ENCODE results near the gene C1QTNF6.

Gene C1QTNF6

DNA sequence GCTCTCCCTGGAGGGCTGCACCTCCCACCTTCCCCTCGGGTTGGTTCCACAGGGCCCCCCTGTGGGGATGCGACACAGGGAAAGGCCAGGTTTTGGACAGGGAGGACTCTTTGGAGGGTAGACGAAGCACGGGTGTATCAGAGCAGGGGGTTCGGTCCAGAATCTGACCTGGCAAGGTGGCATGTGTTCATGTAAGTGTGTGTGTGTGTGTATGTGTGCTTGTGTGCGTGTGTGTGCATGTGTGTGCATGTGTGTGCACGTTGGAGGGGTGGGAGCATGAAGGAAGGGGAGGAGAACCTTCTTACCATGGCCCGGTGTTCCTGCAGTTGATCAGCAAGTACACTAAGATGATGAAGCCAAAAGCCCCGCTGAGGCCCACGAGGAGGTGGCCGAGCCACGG lies 53.0 kb downstream of the C1QTNF6 start:
- TF ChIP-seq, protein P1, sequence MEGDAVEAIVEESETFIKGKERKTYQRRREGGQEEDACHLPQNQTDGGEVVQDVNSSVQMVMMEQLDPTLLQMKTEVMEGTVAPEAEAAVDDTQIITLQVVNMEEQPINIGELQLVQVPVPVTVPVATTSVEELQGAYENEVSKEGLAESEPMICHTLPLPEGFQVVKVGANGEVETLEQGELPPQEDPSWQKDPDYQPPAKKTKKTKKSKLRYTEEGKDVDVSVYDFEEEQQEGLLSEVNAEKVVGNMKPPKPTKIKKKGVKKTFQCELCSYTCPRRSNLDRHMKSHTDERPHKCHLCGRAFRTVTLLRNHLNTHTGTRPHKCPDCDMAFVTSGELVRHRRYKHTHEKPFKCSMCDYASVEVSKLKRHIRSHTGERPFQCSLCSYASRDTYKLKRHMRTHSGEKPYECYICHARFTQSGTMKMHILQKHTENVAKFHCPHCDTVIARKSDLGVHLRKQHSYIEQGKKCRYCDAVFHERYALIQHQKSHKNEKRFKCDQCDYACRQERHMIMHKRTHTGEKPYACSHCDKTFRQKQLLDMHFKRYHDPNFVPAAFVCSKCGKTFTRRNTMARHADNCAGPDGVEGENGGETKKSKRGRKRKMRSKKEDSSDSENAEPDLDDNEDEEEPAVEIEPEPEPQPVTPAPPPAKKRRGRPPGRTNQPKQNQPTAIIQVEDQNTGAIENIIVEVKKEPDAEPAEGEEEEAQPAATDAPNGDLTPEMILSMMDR (IDR thresholded peaks at IDR 0.05; ENCODE audit: low read depth, low read length, missing control alignments): no peak
- DNase-seq: no peak
- H3K27ac ChIP-seq: no peak overlapping the region

DNA sequence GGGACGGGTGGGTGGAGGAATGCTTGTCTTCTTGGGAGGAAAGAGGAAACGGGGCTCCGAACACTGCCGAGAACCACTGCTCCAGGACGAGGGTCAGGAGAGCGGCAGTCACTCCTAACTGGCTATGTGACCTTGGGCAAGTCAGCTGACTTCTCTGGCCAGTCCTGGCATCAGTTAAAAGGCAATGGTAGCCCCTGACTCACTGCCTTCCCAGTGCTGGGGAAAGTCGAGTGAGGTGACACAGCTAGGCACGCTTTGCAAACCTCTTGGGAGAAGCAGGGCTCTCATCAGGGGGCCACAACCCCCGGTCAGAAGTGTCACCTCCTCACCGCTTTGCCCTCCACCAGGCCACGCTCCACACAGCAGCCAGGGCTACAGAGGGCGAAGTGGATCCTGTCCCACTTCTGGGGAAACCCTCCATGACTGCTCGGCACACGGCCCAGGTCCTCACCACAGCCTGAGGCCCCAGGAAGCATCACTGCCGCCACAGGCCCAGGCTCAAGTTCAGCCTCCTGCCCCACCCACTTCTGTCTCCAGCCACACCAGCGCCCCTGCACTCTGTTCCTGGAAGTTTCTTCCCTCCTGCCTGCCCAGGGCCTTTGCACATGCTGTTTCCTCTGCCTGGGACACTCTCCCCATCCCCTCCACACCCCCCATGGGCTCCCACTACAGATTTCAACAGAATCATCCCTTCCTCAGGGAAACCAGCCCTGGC lies 54.6 kb downstream of the C1QTNF6 start:
- H3K27me3 ChIP-seq (replicated peaks): no peaks in the 10 kb centered on the region
- DNase-seq: no peak
- in situ Hi-C loops (cut with HindIII; ENCODE audit: low pct_ligation_motif_present, low sequenced_read_pairs): no loop called here
- TF ChIP-seq, protein P1 (IDR thresholded peaks at IDR 0.05; ENCODE audit: low read depth, low read length, missing control alignments): no peak
- no peaks in the 10 kb centered on the region for H3K36me3 ChIP-seq (replicated peaks)
- H3K4me3 ChIP-seq (ENCODE audit: low read depth, low read length): no peak overlapping the region
- H3K27ac ChIP-seq: no peak overlapping the region

More for the DNA sequence above, 53.0 kb downstream of the C1QTNF6 start:
- Histone ChIP-seq H3K4me3 (ENCODE audit: low read depth, low read length) (no peak overlapping the region), H3K27me3 (replicated peaks) (no peaks in the 10 kb centered on the region), H3K36me3 (replicated peaks) (no peaks in the 10 kb centered on the region)
- in situ Hi-C loops (cut with HindIII; ENCODE audit: low pct_ligation_motif_present, low sequenced_read_pairs): no loop called here

DNA sequence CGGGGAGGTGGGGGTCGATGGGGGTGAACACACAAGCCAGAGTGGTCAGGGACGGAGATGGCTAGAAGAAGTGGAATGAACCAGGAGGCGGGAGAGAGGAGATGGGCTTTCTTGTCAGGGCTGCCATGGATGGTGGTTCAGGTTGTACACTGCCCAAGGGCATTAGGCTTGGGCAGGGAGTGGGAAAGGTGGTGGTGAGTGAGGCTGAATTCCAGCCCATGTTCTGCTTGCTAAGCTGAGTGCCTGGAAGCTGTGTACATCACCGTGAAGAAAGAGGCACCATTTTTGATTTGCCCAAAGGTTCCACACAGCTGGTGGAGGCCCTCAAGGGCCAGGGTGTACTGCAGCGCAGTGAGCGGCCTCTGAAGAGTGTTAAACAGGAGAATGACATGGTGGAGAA lies 55.3 kb downstream of the C1QTNF6 start:
- in situ Hi-C loops (cut with HindIII; ENCODE audit: low pct_ligation_motif_present, low sequenced_read_pairs): no loop called here
- Histone ChIP-seq H3K36me3 (replicated peaks) (no peaks in the 10 kb centered on the region), H3K4me3 (ENCODE audit: low read depth, low read length) (no peak overlapping the region)

More for the DNA sequence above, 55.3 kb downstream of the C1QTNF6 start:
- no peaks in the 10 kb centered on the region for H3K27me3 ChIP-seq (replicated peaks)
- H3K27ac ChIP-seq: no peak overlapping the region
- TF ChIP-seq, protein P1 (IDR thresholded peaks at IDR 0.05; ENCODE audit: low read depth, low read length, missing control alignments): no peak
- no peak for DNase-seq

All from brain microvascular endothelial cell (primary cell).